Karpas-422 (cell line): Measurements from ENCODE around the gene YWHAH. TPM values are rescaled to one million over a fixed set of nuclear protein-coding genes. Genes with fewer than 3 reads are reported as not detected.

Experiments
- DNase-seq: peaks from one replicate; pipeline ENCODE4 v3.0.0-alpha.2; 2015
- H2AFZ ChIP-seq: fragments of 200-600 bp; sonication (generic); 2 replicates; pipeline ENCODE4 v1.6.1; 2014; ENCODE audit warnings: antibody characterized with exemption, low read length, mixed read lengths
- H3K27ac ChIP-seq: fragments of 200-600 bp; sonication (generic); 2 replicates; pipeline ENCODE4 v1.5.1; 2014; ENCODE audit warnings: mild to moderate bottlenecking, low read length, moderate library complexity
- H3K27me3 ChIP-seq: fragments of 200-600 bp; sonication (generic); 2 replicates; pipeline ENCODE4 v1.6.1; 2014; ENCODE audit warnings: low read length, mixed read lengths
- H3K36me3 ChIP-seq: fragments of 200-600 bp; sonication (generic); 2 replicates; pipeline ENCODE4 v1.6.1; 2014; ENCODE audit warnings: low read length, mixed read lengths; ENCODE audit not compliant: insufficient read depth
- H3K4me1 ChIP-seq: fragments of 200-600 bp; sonication (generic); 2 replicates; pipeline ENCODE4 v1.6.1; 2014; ENCODE audit warnings: mild to moderate bottlenecking, low read length, mixed read lengths
- H3K4me2 ChIP-seq: fragments of 200-600 bp; sonication (generic); 2 replicates; pipeline ENCODE4 v1.6.1; 2014; ENCODE audit warnings: low read length, low read depth, mild to moderate bottlenecking; ENCODE audit not compliant: poor library complexity, severe bottlenecking
- H3K4me3 ChIP-seq: fragments of 200-600 bp; sonication (generic); 2 replicates; pipeline ENCODE4 v1.5.1; 2014; ENCODE audit warnings: mild to moderate bottlenecking, antibody characterized with exemption, low read length, mixed read lengths
- H3K79me2 ChIP-seq: fragments of 200-600 bp; sonication (generic); 2 replicates; pipeline ENCODE4 v1.6.1; 2014; ENCODE audit warnings: mild to moderate bottlenecking, low read length, mixed read lengths
- H3K9ac ChIP-seq: fragments of 200-600 bp; sonication (generic); 2 replicates; pipeline ENCODE4 v1.6.0; 2014; ENCODE audit warnings: low read length
- H3K9me2 ChIP-seq: fragments of 200-600 bp; sonication (generic), shearing (Covaris generic); replicated peaks from 2 replicates; pipeline ENCODE4 v1.6.0; 2014; ENCODE audit warnings: mild to moderate bottlenecking, low read length, moderate library complexity; ENCODE audit not compliant: insufficient read depth
- H3K9me3 ChIP-seq: fragments of 300-700, 200-600 bp; sonication (generic); 2 replicates; pipeline ENCODE4 v1.6.1; 2014; ENCODE audit warnings: low read length, mixed read lengths
- H4K20me1 ChIP-seq: fragments of 200-600 bp; sonication (generic); 2 replicates; pipeline ENCODE4 v1.6.1; 2014; ENCODE audit warnings: mild to moderate bottlenecking, antibody characterized with exemption, low read length, low read depth; ENCODE audit not compliant: insufficient read depth
- total RNA-seq: library from RNA; depleted of rRNA; stranded (reverse); fragments of >200 nt; shearing (Covaris generic); gene quantifications from 2 replicates; pipeline ENCODE4 v1.2.3, GENCODE V29; 2014; ENCODE audit warnings: low replicate concordance

YWHAH gene
- total RNA-seq, 1 experiment from 2014 or later: 51.7 TPM

GRCh38 chr22:31917227-31917921 lies 27.0 kb upstream of the YWHAH start:
- H2AFZ ChIP-seq: no peak overlapping the region
- no peaks in the 10 kb centered on the region for H3K9me3 ChIP-seq
- no peaks in the 10 kb centered on the region for H3K9me2 ChIP-seq
- no peaks in the 10 kb centered on the region for H3K36me3 ChIP-seq
- no peaks in the 10 kb centered on the region for H3K27me3 ChIP-seq
- no peaks in the 10 kb centered on the region for H3K79me2 ChIP-seq
- peaks cover 11% of the 10 kb centered on the region for H3K4me1 ChIP-seq
- DNase-seq: no peak
- H3K4me2 ChIP-seq: no peak overlapping the region
- no peak overlapping the region for H3K27ac ChIP-seq
- no peak overlapping the region for H3K9ac ChIP-seq
- no peak overlapping the region for H3K4me3 ChIP-seq
- no peaks in the 10 kb centered on the region for H4K20me1 ChIP-seq

GRCh38 chr22:31919730-31920129 lies 24.6 kb upstream of the YWHAH start:
- no peaks in the 10 kb centered on the region for H4K20me1 ChIP-seq
- no peaks in the 10 kb centered on the region for H3K79me2 ChIP-seq

GRCh38 chr22:31920306-31920705 lies 24.0 kb upstream of the YWHAH start:
- Histone ChIP-seq H3K79me2 (no peaks in the 10 kb centered on the region), H3K4me1 (peaks cover 11% of the 10 kb centered on the region), H3K27ac (no peak overlapping the region)

More at GRCh38 chr22:31919730-31920129, 24.6 kb upstream of the YWHAH start:
- Histone ChIP-seq H3K9me2 (no peaks in the 10 kb centered on the region), H3K36me3 (no peaks in the 10 kb centered on the region), H3K4me1 (peaks cover 11% of the 10 kb centered on the region), H3K9me3 (no peaks in the 10 kb centered on the region), H3K4me2 (no peak overlapping the region), H3K9ac (no peak overlapping the region), H3K4me3 (no peak overlapping the region), H2AFZ (no peak overlapping the region), H3K27ac (no peak overlapping the region), H3K27me3 (no peaks in the 10 kb centered on the region)
- DNase-seq: no peak

GRCh38 chr22:31921106-31921505 lies 23.2 kb upstream of the YWHAH start:
- no peaks in the 10 kb centered on the region for H3K9me3 ChIP-seq
- no peaks in the 10 kb centered on the region for H3K36me3 ChIP-seq
- H3K27me3 ChIP-seq: no peaks in the 10 kb centered on the region
- peaks cover 12% of the 10 kb centered on the region for H3K4me1 ChIP-seq
- H3K4me2 ChIP-seq: no peak overlapping the region
- no peak for DNase-seq
- no peaks in the 10 kb centered on the region for H3K79me2 ChIP-seq
- no peaks in the 10 kb centered on the region for H3K9me2 ChIP-seq
- no peak overlapping the region for H3K27ac ChIP-seq
- H2AFZ ChIP-seq: no peak overlapping the region
- H3K9ac ChIP-seq: no peak overlapping the region
- H4K20me1 ChIP-seq: no peaks in the 10 kb centered on the region
- no peak overlapping the region for H3K4me3 ChIP-seq

More at GRCh38 chr22:31920306-31920705, 24.0 kb upstream of the YWHAH start:
- Histone ChIP-seq H3K4me3 (no peak overlapping the region), H2AFZ (no peak overlapping the region), H3K27me3 (no peaks in the 10 kb centered on the region), H4K20me1 (no peaks in the 10 kb centered on the region), H3K36me3 (no peaks in the 10 kb centered on the region), H3K4me2 (no peak overlapping the region), H3K9ac (no peak overlapping the region), H3K9me2 (no peaks in the 10 kb centered on the region), H3K9me3 (no peaks in the 10 kb centered on the region)
- DNase-seq: no peak

GRCh38 chr22:31922534-31922933 lies 21.8 kb upstream of the YWHAH start:
- no peak overlapping the region for H2AFZ ChIP-seq
- no peak overlapping the region for H3K4me2 ChIP-seq
- H3K9me2 ChIP-seq: no peaks in the 10 kb centered on the region
- H3K36me3 ChIP-seq: no peaks in the 10 kb centered on the region
- DNase-seq: no peak
- no peak overlapping the region for H3K4me3 ChIP-seq
- H3K9ac ChIP-seq: no peak overlapping the region
- H4K20me1 ChIP-seq: no peaks in the 10 kb centered on the region
- H3K4me1 ChIP-seq: peaks cover 16% of the 10 kb centered on the region
- no peaks in the 10 kb centered on the region for H3K9me3 ChIP-seq
- no peak overlapping the region for H3K27ac ChIP-seq
- H3K79me2 ChIP-seq: no peaks in the 10 kb centered on the region
- H3K27me3 ChIP-seq: no peaks in the 10 kb centered on the region

- Histone ChIP-seq H3K9me2 (no peaks in the 10 kb centered on the region), H3K4me3 (no peak overlapping the region), H4K20me1 (no peaks in the 10 kb centered on the region), H3K9me3 (no peaks in the 10 kb centered on the region), H2AFZ (no peak overlapping the region), H3K9ac (no peak overlapping the region), H3K36me3 (no peaks in the 10 kb centered on the region), H3K27me3 (no peaks in the 10 kb centered on the region), H3K4me1 (peaks cover 16% of the 10 kb centered on the region), H3K4me2 (no peak overlapping the region), H3K27ac (no peak overlapping the region), H3K79me2 (no peaks in the 10 kb centered on the region)
- DNase-seq: no peak
These were observed 21.2 kb upstream of the YWHAH start for GRCh38 chr22:31923136-31923535.

- Histone ChIP-seq H3K9me2 (no peaks in the 10 kb centered on the region), H3K9me3 (no peaks in the 10 kb centered on the region), H3K27me3 (no peaks in the 10 kb centered on the region), H3K4me2 (no peak overlapping the region), H3K27ac (no peak overlapping the region), H3K4me3 (no peak overlapping the region), H3K36me3 (no peaks in the 10 kb centered on the region), H4K20me1 (no peaks in the 10 kb centered on the region), H3K4me1 (peaks cover 16% of the 10 kb centered on the region), H3K9ac (no peak overlapping the region), H3K79me2 (no peaks in the 10 kb centered on the region), H2AFZ (no peak overlapping the region)
- DNase-seq: no peak
These were observed 20.6 kb upstream of the YWHAH start for GRCh38 chr22:31923747-31924146.

- peaks cover 16% of the 10 kb centered on the region for H3K4me1 ChIP-seq
- H3K9ac ChIP-seq: no peak overlapping the region
- DNase-seq: no peak
- no peak overlapping the region for H3K4me2 ChIP-seq
- no peaks in the 10 kb centered on the region for H3K79me2 ChIP-seq
- no peaks in the 10 kb centered on the region for H3K9me3 ChIP-seq
- H4K20me1 ChIP-seq: no peaks in the 10 kb centered on the region
- H3K4me3 ChIP-seq: no peak overlapping the region
- H3K9me2 ChIP-seq: no peaks in the 10 kb centered on the region
- H3K27ac ChIP-seq: no peak overlapping the region
- H3K27me3 ChIP-seq: no peaks in the 10 kb centered on the region
- H3K36me3 ChIP-seq: no peaks in the 10 kb centered on the region
- no peak overlapping the region for H2AFZ ChIP-seq
These were observed 19.3 kb upstream of the YWHAH start for GRCh38 chr22:31925056-31925455.
